Skin epidermis (tissue), 12 donors: ENCODE measurements around the gene TRPV4.

Experiments
- H3K27ac ChIP-seq, 21 experiments: fragments of 200-600 bp; sonication (generic) in 11 of 21; one replicate each; pipeline ENCODE4 v1.5.0; 2020; ENCODE audit warnings: mild to moderate bottlenecking in 3 of 21, inconsistent platforms in 2 of 21, moderate library complexity in 2 of 21
- H3K4me3 ChIP-seq, 7 experiments: fragments of 200-600 bp; sonication (generic) in 2 of 7; one replicate each; pipeline ENCODE4 v1.5.0; 2020; ENCODE audit warnings: inconsistent platforms in 2 of 7, mild to moderate bottlenecking in 2 of 7, moderate library complexity in 1 of 7

The TRPV4 gene

GRCh38 chr12:109833307-109834189 lies at the start of gene TRPV4:
TSS of gene TRPV4 (minus strand) at chr12:109833398. CDS start at chr12:109814796, 18,602 bp downstream.
- H3K4me3 ChIP-seq = peak within 1 kb of the TSS; percentile 37 to 56 (median 52)

GRCh38 chr12:109881752-109882151 lies 48.6 kb upstream of the TRPV4 start:
- Histone ChIP-seq H3K27ac (peak overlapping the region in 17 of 21 experiments; percentile 0 to 95 (median 53)), H3K4me3 (no peak overlapping the region)

More at GRCh38 chr12:109833307-109834189, at the start of gene TRPV4:
- peak within 1 kb of the TSS in 15 of 21 experiments; percentile 23 to 88 (median 55) for H3K27ac ChIP-seq

- Histone ChIP-seq H3K27ac (peak overlapping the region in 20 of 21 experiments; percentile 43 to 95 (median 84)), H3K4me3 (peak overlapping the region; percentile 44 to 86 (median 84))
Measured at GRCh38 chr12:109880938-109881337, 47.7 kb upstream of the TRPV4 start.

DNA sequence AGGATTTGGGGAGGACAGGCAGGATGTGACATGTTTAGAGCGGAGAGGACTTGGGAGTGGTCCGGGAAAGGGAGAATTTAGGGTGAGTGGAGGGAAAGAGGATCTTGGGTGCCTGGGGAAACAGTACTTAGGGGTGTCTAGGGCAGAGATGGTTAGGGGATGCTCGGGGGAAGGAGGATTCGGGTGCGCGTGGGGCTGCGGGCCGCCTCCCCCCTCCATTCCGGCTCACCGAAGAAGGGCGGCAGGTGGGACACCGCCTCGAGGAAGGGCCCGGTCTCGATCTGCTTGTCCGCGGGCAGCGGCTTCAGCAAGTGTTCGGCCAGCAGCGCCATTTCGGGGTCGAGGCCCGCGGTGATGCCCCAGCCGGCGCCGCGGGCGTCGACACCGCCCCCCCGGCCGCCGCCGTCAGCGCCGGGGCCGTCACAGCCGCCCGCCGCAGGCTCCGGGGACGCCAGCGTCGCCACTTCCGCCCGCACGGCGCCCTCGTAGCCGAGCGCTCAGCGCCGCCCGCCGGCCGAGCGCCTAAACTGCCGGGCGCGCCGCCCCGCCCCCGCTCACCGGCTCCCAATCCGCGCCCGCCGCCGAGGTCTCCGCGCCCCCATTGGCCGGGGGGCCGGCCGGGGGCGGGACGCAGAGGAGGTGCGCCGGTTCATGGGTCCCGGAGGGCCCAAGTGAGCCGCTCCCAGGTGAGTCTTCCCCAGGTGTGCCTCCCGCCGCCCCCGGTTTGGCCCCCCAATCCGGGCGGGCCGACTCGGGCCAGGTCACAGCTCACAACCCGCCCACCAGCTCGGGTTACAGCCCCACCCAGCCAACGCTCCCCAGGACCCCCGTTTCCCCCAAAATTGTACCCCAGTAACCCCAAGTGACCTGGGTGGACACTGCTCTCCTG lies 47.1 kb upstream of the TRPV4 start, which contains the start of gene GLTP:
GLTP (minus strand) TSS at position 499 of the 889 bp plus-strand sequence; CDS start at position 332, 167 bp downstream.
- peak within 1 kb of the TSS; percentile 73 to 86 (median 84) for H3K4me3 ChIP-seq
- peak within 1 kb of the TSS; percentile 81 to 96 (median 94) for H3K27ac ChIP-seq

GRCh38 chr12:109879351-109880042 lies 46.3 kb upstream of the TRPV4 start:
- Histone ChIP-seq H3K4me3 (peak overlapping the region; percentile 73 to 86 (median 84)), H3K27ac (peak overlapping the region; percentile 81 to 96 (median 94))

DNA sequence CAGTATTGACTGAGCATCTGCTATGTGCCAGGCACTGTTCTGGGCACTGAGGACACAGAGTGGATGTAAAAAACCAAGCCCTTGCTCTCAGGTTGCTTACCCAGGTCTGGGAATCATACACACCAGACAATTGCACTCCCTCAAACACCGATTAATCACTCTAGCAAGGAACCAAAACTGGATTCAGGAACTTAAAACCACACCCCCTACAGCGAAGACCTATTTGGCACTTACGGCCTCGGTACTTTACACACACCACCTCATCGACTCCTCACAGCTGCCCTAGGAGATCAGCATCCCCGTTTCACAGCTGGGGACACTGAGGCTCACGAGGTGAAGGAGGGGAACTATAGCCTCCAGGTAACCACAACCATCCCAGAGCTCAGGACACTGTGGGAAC lies 45.6 kb upstream of the TRPV4 start:
- Histone ChIP-seq H3K27ac (peak overlapping the region in 20 of 21 experiments; percentile 82 to 96 (median 94)), H3K4me3 (peak overlapping the region; percentile 73 to 86 (median 84))

DNA sequence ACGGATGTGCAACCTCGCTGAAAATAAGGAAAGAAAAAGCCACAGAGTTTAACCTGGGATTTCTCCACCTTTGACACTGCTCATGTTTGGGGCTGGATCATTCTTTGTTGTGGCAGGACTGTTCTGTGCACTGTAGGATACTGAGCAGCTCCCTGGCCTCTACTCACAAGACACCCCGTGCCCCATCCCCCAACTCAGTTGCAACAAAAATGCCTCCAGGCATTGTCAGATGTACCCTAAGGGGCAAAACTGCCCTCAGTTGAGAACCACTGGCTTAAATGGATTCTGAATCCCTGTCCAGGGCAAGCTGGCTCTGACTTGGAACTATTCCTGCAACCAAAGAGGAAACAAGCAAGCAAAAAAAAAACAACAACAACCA lies 45.0 kb upstream of the TRPV4 start:
- H3K27ac ChIP-seq = peak overlapping the region in 18 of 21 experiments; percentile 6 to 96 (median 94)

DNA sequence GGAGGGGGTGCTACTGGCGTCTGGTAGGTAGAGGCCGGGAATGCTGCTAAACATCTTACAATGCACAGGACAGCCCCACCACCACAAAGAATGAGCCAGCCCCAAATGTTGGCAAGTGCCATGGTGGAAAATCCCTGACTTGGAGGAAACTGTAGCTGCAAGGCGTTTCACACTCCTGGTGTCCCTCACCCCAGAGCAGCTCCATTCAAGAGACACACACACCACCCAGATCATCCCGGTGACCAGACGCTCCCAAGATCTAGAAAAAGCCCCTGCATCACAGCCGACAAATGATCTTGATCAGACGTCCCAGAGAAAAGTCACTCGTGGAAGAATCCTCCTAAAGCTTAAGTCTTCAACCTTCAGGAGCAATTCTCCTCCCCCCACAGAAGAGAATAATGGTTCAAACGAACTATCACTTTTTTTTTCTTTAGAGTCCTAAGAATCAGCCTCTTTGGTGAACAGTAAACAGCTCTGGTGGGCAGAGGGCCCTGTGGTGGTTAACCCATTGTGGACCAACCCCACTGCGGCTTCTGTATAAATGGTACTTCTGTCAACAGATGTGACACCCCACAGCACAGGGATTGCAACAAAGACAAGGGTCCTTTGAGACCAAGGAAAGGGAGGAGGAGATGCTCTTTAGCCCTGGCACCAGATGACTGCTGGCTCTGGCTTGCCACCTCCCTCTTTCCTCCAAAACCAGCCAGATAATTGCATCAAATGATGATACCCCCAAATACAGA lies 44.5 kb upstream of the TRPV4 start:
- H3K4me3 ChIP-seq = peak overlapping the region in 6 of 7 experiments; percentile 73 to 86 (median 84)
- peak overlapping the region in 17 of 21 experiments; percentile 6 to 96 (median 93) for H3K27ac ChIP-seq

More for the DNA sequence above, 45.0 kb upstream of the TRPV4 start:
- H3K4me3 ChIP-seq = peak overlapping the region; percentile 73 to 86 (median 84)

DNA sequence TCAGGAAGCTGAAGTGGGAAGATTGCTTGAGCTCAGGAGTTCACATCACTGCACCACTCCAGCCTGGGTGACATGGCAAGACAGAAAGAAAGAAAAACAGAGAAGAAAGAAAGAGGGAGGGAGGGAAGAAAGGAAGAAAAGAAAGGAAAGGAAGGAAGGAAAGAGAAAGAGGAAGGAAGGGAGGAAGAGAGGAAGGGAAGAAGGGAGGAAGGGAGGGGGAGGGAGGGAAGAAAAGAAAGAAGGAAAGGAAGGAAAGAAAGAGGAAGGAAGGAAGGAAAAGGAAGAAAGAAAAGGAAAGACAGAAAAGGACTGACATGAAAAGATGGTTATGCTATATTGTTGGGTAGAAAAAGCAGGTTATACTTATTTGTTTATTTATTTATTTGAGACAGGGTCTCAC lies 43.2 kb upstream of the TRPV4 start:
- Histone ChIP-seq H3K27ac (peak overlapping the region in 16 of 21 experiments; percentile 6 to 96 (median 64)), H3K4me3 (peak overlapping the region in 1 of 7 experiments; percentile 2)

DNA sequence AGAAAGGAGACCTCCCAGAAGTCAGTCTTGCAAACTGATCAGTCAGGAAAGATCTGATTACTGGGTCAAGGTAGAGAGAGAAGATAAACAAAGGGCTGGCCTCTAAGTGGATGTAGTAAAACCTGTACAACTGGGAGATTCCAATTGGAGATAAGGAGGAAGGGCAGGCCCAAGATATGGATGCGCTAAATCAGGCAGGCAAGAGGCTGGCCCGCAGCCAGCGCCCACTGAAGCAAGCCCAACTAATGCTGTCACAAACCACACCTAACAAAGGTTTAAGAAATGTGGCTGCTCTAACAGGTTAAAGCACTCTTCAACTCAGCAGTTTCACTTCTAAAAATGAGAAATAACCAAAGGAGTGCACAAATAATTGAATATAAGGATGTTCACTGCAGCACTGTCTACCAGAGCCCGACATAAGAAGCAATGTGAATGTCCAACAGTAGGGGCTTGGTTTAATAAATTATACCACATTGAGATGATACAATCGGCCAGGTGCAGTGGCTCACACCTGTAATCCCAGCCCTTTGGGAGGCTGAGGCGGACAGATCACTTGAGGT lies 42.5 kb upstream of the TRPV4 start:
- H3K27ac ChIP-seq = peak overlapping the region in 17 of 21 experiments; percentile 16 to 96 (median 64)

GRCh38 chr12:109873653-109874052 lies 40.5 kb upstream of the TRPV4 start:
- H3K4me3 ChIP-seq = no peak overlapping the region
- peak overlapping the region in 14 of 21 experiments; percentile 14 to 95 (median 62) for H3K27ac ChIP-seq

More for the DNA sequence above, 42.5 kb upstream of the TRPV4 start:
- H3K4me3 ChIP-seq = peak overlapping the region in 1 of 7 experiments; percentile 2

DNA sequence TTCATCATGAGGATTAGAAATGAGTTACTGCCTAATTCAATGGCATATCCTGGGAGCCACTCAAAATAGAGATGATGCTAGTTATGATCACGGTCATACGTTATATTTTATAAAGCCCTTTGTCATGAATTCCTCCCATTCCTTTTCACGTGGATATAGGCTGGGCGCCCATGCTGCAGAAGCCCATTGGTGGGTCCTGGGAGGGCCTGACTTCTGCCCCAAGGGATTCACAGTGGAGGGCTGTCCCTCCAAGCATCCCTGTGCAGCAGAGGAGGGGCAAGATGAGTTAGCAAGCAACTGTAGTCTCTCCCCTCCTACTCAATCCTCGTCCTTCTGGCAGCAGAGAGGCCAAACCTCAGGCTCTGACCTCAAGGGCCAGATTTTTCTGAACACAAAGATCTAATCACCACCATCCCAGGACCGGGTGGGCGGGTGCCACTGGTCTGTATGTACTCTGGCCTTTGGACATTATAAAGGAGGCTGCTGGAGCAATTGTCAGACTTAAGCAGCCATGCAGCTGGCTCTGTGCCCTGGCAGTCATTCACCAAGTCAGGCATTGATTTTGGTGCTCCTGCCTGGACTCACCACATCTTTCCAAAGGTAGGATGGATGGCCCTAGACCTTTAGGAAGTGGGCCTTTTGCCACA lies 38.6 kb upstream of the TRPV4 start:
- H3K4me3 ChIP-seq = no peak overlapping the region
- peak overlapping the region in 13 of 21 experiments; percentile 4 to 61 (median 45) for H3K27ac ChIP-seq

DNA sequence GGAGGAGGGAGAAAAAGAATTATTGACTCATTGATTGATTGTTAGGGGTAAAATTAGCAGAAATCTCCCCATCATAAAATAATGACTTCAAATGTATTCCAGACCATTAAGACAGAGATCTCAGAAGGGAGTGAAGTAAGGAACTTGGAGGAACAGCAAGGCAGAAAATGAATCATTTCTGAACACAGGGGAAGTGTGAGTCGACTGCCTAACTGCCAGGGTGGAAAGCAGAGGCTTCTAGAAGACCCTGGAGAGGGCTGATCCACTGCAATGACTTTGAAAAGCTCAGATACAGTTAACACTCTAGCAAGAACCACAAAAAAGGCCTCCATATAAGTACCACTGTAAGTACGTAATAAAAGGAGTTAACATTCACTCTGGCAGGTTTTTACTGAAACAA lies 37.5 kb upstream of the TRPV4 start:
- Histone ChIP-seq H3K4me3 (no peak overlapping the region), H3K27ac (peak overlapping the region in 6 of 21 experiments; percentile 5 to 61 (median 39))

- no peak overlapping the region for H3K4me3 ChIP-seq
- H3K27ac ChIP-seq = peak overlapping the region in 20 of 21 experiments; percentile 1 to 83 (median 65)
Measured at GRCh38 chr12:109868182-109869051, 35.2 kb upstream of the TRPV4 start.

DNA sequence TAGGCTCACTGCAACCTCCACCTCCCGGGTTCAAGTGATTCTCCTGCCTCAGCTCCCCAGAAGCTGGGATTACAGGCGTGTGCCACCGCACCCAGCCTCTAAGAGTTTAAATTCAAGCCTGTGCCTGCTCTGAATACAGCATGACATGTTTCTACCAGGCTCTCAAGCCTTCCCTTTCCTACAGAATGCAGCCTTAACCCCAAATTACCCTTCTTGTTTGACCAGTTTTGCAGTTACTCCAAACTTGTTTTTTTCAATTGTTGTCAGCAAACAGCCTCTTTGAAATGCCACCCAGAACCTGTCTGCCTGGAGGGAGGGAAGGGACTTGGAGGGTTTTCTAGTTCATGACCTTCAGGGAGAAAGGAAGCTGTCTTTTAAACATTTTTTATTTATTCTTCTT lies 31.7 kb upstream of the TRPV4 start:
- Histone ChIP-seq H3K27ac (peak overlapping the region in 20 of 21 experiments; percentile 33 to 83 (median 72)), H3K4me3 (no peak overlapping the region)
